ENCODE measurements around the gene PLCB1.

DNA sequence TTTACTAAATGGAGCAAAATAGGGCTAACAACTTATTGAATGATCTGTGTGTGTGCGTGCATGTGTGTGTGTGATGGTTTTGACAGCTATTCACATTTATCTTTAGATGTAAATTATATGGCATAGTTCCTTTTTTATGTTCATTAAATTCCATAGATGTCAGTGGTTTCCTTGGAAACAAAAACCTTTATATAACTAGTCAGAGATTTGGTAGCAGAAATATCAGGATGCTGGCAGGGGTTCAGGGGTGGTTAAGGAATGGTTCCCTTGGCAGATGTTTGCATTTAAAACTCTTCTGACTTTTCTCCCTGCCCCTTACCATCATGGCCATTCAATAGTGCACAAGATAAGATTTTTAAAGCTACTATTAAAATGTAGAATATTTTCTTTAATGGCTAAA lies 256.6 kb downstream of the PLCB1 start:
- no peak for TF ChIP-seq POLR2A (IDR thresholded peaks at IDR 0.05; ENCODE audit: low read length)
- no peak for TF ChIP-seq GATA1 (IDR thresholded peaks at IDR 0.05; ENCODE audit: low read depth, low read length)
